GM18502 (cell line): ENCODE data around the gene TBC1D16.

Experiments
- ATAC-seq: cut with Tn5 transposase; IDR thresholded peaks from one replicate; pipeline ENCODE4 v1.9.1; 2021; ENCODE audit warnings: mild to moderate bottlenecking; ENCODE audit not compliant: unreplicated experiment, poor library complexity

The TBC1D16 gene

GRCh38 chr17:80035687-80035936 is at the start of gene TBC1D16:
Gene TBC1D16, minus strand, starts transcription at chr17:80035872. Its CDS starts 22,325 bp downstream, at chr17:80013547.
- no peak for ATAC-seq

DNA sequence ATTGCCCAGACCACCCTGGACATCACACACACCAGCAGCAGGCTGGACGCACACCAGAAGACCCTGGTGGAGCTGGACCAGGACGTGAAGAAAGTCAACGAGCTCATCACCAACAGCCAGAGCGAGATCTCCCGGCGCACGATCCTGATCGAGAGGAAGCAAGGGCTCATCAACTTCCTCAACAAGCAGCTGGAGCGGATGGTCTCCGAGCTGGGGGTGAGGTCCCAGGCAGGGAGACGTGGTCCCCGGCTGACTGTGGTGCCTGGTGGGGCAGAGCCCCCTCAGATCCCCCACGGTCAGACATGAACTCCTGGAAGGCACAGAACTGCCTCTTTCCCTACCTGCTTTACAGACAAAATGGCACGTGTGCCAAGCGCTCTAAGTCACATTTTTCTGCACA is 49.1 kb upstream of the TBC1D16 start:
- ATAC-seq = no peak

DNA sequence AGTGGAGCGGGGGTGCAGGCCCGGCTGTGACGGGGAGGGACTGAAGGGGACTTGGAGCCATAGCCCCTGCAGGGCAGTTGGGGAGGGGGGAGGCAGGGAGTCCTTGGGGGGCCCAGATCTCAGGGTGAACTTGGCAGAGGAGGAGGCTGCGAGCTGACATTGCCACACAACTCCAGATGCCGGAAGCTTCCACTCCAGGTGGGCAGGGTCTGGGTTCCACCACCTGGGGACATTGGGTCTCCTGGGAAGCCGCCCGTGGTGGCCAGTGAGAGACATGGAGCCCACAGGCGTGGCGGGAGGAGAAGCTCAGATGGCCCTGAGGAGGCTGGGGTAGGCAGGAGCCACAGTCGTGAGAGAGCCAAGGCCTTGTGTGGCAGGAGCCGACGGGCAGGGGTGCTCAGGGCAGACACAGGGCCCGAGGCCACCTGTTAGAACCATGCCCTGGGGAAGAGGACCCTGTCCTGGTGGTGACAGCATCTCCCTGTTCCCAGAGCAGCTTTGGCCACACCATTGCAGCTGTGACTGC is 47.5 kb upstream of the TBC1D16 start:
- no peak for ATAC-seq

DNA sequence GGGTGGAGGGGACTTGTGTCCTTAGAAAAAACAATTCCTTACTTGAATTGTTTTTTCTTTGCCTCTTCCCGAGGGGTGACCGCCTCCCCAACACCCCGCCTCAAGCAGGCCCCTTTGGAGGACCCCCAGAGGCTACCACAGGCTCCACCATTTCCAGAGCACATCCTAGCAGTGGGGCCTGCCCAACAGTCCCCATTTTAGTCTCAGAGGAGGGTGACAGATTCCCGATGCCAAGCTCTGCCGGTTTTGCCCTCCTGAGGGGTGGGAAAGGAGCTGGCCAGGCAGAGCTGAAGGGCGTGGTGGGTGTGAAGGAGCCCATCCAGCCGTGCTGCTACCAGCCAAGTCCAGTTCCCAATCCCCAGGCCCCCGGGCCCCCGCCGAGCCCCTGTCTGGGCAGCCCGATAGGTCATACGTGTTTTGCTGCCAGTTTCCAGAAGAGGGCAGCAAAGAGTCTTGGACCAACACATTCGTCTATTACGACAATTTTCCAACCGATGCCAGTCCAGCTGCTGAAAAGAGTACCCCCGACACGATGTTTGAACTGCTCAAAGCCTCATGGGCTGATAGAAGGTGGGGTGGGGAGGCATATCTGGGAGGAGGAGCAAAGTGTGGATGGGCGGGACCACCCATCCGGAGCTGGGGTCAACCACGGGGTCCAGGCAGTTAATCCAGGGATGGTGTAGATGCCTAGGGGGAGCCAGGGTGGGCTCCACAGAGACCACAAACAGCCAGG is 46.9 kb upstream of the TBC1D16 start:
- no peak for ATAC-seq

DNA sequence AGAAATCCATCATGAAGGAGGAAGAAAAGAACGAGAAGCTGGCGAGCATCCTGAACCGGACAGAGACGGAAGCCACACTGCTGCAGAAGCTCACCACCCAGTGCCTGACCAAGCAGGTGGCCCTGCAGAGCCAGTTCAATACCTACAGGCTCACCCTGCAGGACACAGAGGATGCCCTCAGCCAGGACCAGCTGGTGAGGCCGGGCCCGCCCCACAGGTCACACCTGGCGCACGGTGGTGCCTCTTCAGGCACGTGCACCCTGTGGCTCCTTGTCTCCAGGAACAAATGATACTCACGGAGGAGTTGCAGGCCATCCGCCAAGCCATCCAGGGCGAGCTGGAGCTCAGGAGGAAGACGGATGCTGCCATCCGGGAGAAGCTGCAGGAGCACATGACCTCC is 45.9 kb upstream of the TBC1D16 start:
- ATAC-seq = no peak

- ATAC-seq = no peak
Observed at GRCh38 chr17:80080081-80080480, 44.4 kb upstream of the TBC1D16 start.

- no peak for ATAC-seq
Observed at GRCh38 chr17:80072410-80072809, 36.7 kb upstream of the TBC1D16 start.

DNA sequence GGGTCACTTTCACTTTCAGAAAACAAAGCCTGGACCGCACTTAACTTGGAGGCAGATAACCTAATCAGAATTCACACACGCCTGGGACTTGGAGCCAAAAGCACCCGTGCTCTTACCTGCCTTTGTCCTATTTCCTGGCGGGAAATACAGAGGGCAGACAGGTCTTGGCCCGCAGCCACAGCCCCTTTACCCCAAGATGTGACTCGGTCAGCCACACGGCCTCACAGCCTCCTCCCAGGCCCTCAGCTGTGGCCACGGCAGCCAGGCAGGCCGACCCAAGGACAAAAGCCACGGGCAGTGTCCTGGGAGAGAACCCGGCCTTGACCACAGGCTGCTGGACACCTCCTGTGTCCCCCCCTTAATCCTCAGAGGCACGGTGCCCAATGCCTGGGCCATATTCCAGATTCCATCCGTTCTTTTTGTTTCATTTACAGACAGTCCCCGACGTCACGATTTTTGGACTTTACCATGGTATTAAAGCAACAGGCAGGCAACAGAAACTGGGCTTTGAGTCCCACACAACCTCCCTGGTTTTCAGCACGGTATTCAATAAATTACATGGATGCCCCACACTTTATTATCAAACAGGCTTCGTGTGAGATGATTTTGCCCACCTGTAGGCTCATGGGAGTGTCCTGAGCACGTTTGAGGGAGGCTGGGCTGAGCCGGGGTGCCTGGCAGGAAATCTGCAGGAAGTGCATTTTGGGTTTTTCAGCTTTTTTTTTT is 35.6 kb upstream of the TBC1D16 start:
- no peak for ATAC-seq

DNA sequence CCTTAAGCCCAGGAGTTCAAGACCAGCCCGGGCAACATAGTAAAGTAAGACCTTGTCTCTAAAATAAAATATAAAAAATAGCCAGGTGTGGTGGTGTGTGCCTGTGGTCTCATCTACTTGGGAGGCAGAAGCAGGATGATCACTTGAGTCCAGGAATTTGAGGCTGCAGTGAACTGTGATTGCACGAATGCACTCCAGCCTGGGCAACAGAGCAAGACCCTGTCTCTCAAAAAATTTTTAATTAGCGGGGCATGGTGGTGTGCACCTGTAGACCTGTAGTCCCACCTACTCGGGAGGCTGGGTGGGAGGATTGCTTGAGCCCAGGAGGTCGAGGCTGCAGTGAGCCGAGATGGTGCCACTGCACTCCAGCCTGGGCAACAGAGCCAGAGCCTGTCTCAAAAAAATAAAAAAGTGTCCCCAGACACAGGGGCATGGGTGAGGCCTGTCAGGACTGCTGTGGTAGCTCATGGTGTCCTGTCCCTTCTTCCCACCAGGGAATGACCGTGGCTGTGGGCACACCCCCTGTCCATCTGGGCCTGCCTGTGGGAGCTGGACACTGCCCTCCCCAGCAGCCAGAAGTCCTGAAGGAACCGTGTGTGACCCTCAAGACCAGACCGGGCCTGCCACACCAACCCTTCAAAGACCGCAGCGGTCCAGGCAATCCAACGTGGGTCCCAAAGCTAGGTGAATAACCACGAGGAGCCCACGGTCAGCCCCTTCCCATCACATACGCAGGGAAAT is 34.9 kb upstream of the TBC1D16 start:
- ATAC-seq = no peak

DNA sequence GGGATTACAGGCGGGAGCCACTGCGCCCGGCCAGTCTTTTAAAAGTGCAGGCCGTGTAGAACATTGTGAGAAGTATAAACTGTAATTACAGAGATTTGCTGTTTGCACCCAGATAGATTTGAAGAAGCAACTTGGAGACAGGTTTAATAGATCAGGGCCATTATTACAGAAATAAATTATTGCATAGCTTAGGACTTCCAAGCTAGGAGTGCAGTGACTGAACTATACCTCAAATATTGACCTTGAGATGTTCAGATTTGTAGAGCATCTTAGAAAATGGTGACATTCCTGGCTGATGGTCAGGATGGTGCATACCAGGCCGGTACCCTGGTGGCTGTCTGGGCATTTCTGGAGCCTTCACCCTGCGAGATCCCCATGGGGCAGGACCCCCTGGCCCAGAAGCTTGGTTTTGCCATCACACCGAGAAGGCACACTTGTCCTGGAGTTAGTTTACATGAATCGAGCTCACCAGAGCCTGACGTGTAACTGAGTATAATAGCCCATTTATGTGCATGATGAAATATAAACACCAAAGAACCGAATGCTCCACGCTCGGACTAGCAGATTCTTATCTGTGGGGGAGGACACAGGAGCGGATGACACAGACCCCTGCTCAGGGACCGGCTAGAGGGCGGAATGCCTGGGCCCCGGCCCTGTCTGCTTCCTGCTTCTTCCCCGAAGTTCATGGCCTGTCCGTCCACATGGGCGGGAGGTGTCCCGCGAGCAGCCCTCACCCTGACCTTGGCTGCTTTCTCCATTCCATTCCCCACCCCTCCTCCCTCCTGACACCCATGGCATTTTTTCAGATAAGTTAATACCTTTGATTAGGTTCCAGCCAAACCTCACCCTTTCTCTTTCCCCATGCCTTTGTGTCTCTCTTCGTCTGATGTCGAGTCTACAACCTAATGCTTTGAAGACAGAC is 32.9 kb upstream of the TBC1D16 start:
- ATAC-seq = no peak

GRCh38 chr17:80067393-80067986 is 31.8 kb upstream of the TBC1D16 start:
- no peak for ATAC-seq

- ATAC-seq = no peak
Observed at GRCh38 chr17:80065478-80066170, 30.0 kb upstream of the TBC1D16 start.

GRCh38 chr17:80064696-80065095 is 29.0 kb upstream of the TBC1D16 start:
- ATAC-seq = no peak

DNA sequence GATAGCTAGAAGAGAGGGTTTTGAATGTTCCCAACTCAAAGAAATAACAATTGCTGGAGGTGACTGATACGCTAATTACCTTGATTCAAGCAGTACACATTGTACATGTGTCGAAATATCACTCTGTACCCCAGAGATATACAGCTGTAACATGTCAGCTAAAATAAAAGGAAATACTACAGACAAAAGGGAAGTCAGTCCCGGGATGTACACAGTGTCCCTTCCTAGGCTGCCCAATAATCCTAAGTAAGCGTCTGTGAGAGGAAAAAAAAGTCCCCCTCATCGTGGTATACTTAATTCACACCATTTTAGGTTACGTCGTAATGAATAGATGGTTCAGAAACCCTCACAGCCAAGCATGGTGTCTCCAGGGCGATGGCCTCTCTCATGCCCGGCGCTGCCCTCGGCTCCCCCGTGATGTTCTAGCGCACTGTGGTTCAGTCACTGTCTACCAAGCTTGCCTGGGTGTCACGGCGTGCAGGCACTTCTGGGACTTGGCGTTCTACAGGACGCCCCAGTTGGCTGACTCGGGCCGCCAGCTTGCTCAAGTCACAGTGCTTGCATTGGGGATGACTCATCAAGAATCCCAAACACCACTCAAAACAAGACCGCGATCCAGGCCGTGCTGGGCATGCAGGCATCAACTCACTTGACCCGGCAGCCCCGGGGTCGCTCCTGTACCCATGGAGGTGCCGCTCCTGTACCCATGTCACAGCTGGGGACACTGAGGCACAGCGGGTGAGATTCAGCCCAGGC is 28.3 kb upstream of the TBC1D16 start:
- no peak for ATAC-seq

GRCh38 chr17:80061421-80061820 is 25.7 kb upstream of the TBC1D16 start:
- no peak for ATAC-seq

- no peak for ATAC-seq
Observed at GRCh38 chr17:80060644-80061043, 25.0 kb upstream of the TBC1D16 start.

DNA sequence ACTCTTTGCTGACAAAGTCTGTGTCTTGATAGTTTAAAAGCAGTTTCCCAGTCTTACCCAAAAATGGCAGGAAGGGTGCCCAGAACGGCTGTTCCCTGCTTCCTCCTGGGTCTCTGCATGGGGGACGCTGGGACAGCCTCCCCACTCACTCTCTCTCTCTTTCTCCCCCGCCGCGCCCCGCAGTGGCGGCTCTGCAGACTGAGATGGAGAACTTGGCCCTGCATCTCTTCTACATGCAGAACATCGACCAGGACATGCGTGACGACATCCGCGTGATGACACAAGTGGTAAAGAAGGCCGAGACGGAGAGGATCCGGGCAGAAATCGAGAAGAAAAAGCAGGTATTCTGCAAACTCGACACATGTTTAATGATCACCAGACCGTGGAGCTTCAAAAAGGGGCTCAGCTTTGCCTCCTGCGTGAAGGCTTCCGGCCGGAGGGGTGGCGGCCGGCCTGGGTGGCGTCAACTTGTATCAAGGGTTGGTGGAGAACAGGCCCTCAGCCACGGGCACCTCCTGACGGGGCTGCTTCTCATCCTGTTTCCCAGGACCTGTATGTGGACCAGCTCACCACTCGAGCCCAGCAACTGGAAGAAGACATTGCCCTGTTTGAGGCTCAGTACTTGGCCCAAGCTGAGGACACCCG is 22.8 kb upstream of the TBC1D16 start:
- no peak for ATAC-seq

DNA sequence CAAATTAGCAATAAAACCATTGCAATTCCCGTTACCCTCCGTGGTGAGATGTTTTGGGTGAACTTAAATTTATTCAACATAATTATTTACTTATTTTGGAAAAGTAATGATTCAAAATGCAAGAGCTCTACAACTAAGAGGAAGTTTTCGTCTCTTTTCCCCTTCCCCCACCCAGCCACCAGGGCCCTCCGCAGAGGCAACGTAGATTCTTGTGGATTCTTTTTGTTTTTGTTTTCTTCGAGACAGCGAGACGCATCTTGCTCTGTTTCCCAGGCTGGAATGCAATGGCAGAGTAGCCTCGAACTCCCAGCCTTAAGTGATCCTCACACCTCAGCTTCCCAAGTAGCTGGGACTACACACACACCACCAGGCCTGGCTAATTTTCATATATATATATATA is 19.9 kb upstream of the TBC1D16 start:
- no peak for ATAC-seq
